ENCODE measurements around the gene TASOR2. TPM values are rescaled to one million over a fixed set of nuclear protein-coding genes. Genes with fewer than 3 reads are reported as not detected.

Gene TASOR2, protein sequence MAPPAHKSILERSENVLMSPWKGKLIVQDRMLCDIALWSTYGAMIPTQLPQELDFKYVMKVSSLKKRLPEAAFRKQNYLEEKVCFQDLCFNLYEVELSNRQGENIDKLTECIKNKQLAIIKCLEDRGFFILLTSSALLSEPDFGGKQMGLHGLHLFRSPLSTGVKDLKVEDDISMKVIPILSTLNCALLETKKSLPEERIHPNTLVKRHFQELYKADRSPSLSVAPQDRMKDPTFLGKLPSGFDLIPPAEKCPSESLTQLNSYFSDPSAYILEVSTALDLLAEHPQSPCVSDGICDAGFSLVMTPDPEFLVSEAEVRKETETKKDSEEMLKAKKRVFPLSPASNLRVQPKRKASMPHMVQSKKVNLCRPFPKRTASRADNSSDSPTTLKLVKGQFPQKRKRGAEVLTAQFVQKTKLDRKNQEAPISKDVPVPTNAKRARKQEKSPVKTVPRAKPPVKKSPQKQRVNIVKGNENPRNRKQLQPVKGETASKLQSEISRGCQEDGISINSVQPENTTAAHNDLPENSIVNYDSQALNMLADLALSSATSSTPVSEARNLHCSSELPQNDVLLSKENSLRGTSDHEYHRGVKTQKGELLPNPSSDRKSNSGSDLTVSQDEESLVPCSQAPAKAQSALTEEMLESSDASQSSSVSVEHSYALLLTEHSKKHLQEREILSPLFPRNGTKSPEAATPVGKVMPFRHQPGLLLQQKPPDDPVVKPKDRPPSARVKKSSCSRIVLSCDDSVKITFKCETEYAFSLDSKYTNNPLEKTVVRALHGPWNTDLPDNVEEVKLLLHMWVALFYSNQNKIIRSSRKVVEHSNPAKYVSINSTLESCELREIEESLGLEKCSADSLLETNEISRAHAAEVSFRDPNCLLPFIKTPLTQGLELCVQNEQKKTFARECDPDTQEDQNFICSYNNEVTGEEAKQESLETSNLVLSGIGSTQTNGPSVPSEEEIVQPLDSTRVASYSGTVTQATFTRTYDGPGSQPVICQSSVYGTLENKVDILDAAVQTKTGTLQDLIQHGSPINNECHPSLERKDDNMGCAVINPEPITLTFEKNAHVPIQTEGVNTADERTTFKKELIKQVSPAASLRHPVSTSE (N-terminal part only)
- 60.1 and 66.8 TPM in 2 replicates for total RNA-seq

DNA sequence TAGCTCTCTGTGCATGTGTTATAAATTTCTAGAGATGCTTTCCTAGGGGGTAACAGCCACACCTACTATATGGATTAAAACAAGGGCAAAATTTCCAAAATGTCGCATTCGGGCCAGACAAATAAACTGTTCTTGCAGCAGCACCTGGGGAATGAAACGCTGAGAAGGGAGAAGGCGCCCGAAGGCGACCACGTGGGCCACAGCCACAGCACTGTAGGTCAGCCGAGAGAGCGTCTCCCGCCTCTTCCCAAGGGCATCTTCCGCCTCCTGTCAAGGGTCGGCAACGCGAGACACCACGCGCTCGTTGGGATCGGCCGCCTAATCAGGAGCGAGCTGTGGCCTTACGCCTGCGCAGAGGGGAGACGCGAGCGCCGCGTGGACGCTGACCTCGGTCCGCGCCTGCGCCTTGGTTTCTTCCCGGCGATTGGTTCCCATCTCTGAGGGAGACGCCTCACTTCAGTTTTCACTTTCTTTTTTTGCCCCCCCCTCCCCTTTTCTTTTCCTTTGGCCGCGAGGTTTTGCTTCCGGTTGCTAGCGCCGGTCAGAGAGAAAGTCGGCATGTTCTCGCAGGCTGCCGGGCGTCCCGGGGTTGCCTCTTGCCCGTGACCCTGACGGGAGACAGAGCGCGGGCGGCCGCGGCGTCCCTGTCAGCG is at the start of gene TASOR2:
Gene TASOR2, plus strand, starts transcription at position 521 of the 653 bp plus-strand sequence. CDS start 35,805 bp downstream, outside the sequence.
- peak; percentile 86 for DNase-seq (ENCODE audit: low read depth)
- Histone ChIP-seq H3K27me3 (ENCODE audit: control insufficient read depth, insufficient read depth, low read length) (no peaks in the 10 kb centered on the region), H3K36me3 (ENCODE audit: control insufficient read depth, insufficient read depth, low read length) (no peaks in the 10 kb centered on the region), H3K4me3 (ENCODE audit: low read depth, low read length) (peak within 1 kb of the TSS; percentile 94)
- TF ChIP-seq, protein P1, sequence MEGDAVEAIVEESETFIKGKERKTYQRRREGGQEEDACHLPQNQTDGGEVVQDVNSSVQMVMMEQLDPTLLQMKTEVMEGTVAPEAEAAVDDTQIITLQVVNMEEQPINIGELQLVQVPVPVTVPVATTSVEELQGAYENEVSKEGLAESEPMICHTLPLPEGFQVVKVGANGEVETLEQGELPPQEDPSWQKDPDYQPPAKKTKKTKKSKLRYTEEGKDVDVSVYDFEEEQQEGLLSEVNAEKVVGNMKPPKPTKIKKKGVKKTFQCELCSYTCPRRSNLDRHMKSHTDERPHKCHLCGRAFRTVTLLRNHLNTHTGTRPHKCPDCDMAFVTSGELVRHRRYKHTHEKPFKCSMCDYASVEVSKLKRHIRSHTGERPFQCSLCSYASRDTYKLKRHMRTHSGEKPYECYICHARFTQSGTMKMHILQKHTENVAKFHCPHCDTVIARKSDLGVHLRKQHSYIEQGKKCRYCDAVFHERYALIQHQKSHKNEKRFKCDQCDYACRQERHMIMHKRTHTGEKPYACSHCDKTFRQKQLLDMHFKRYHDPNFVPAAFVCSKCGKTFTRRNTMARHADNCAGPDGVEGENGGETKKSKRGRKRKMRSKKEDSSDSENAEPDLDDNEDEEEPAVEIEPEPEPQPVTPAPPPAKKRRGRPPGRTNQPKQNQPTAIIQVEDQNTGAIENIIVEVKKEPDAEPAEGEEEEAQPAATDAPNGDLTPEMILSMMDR (IDR thresholded peaks at IDR 0.05; ENCODE audit: insufficient read depth, low read length, poor library complexity, severe bottlenecking), result no peak

DNA sequence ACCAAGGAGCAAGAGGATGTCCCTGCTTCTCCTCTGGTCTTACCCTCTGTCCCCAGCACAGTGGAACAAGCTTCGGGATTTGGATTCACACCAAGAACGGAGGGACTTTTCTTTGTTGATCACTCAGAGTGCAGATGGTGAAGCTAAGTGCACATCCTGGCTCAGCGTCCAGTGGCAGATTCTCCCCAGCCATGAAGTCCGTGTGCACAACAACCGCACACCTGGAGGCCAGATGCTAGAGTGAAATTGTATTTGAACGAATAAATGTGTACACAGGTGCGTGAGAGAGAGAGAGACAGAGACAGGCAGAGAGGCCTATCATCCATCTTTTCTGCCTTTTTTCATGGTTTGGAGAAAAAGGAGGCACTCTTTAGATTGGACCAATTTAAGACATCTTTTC is 49.7 kb upstream of the TASOR2 start:
- DNase-seq (ENCODE audit: low read depth), result no peak
- Histone ChIP-seq H3K27me3 (ENCODE audit: control insufficient read depth, insufficient read depth, low read length) (no peaks in the 10 kb centered on the region), H3K36me3 (ENCODE audit: control insufficient read depth, insufficient read depth, low read length) (no peaks in the 10 kb centered on the region), H3K4me3 (ENCODE audit: low read depth, low read length) (no peak overlapping the region)
- TF ChIP-seq, protein P1 (IDR thresholded peaks at IDR 0.05; ENCODE audit: insufficient read depth, low read length, poor library complexity, severe bottlenecking), result no peak

GRCh38 chr10:5638494-5638893 is 46.1 kb upstream of the TASOR2 start:
- TF ChIP-seq, protein P1 (IDR thresholded peaks at IDR 0.05; ENCODE audit: insufficient read depth, low read length, poor library complexity, severe bottlenecking), result no peak
- Histone ChIP-seq H3K27me3 (ENCODE audit: control insufficient read depth, insufficient read depth, low read length) (no peaks in the 10 kb centered on the region), H3K36me3 (ENCODE audit: control insufficient read depth, insufficient read depth, low read length) (peaks cover 1% of the 10 kb centered on the region), H3K4me3 (ENCODE audit: low read depth, low read length) (no peak overlapping the region)
- DNase-seq (ENCODE audit: low read depth), result no peak

DNA sequence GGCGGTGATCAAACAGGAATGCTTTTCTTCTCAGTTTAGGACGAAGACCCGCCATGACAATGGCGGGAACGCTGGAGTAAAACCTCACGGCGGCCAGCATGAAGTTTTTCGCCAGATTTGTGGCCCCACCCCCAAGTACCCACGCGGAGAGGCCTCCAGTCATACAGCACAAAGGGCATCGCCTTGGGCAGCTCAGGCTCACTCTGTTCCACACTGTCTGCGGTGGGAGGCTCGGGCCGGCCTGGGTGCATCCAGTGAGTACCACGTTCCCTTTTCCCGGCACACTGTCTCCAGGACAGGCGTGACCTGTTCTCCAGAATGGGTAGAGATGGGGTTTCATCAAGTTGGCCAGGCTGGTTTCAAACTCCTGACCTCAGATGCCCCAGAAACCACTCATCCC is 45.6 kb upstream of the TASOR2 start:
- H3K27me3 ChIP-seq (ENCODE audit: control insufficient read depth, insufficient read depth, low read length), result no peaks in the 10 kb centered on the region

DNA sequence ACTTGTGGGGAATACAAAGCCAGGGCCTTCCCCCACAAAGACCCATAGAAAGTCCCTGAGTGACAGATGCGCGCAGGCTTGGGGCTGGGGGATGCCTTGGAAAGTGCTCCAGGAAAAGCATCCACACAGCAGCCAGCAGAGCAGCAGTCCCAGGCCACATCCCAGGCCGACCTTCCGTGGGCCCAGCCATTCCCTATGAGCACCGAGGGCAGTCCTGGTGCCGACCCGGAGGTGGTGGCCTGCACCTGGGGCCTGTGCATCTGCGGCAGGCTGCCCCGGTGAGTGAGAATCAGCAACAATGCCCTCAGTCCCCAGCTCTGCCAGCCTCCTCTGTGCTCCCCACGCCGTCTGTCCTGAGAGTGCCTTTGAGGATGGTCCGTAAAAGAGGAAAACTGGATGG is 44.6 kb upstream of the TASOR2 start:
- DNase-seq (ENCODE audit: low read depth), result no peak
- Histone ChIP-seq H3K27me3 (ENCODE audit: control insufficient read depth, insufficient read depth, low read length) (no peaks in the 10 kb centered on the region), H3K36me3 (ENCODE audit: control insufficient read depth, insufficient read depth, low read length) (peaks cover 1% of the 10 kb centered on the region), H3K4me3 (ENCODE audit: low read depth, low read length) (no peak overlapping the region)
- TF ChIP-seq, protein P1 (IDR thresholded peaks at IDR 0.05; ENCODE audit: insufficient read depth, low read length, poor library complexity, severe bottlenecking), result no peak

More for the DNA sequence above, 45.6 kb upstream of the TASOR2 start:
- Histone ChIP-seq H3K36me3 (ENCODE audit: control insufficient read depth, insufficient read depth, low read length) (peaks cover 1% of the 10 kb centered on the region), H3K4me3 (ENCODE audit: low read depth, low read length) (no peak overlapping the region)
- DNase-seq (ENCODE audit: low read depth), result no peak
- TF ChIP-seq, protein P1 (IDR thresholded peaks at IDR 0.05; ENCODE audit: insufficient read depth, low read length, poor library complexity, severe bottlenecking), result no peak

Measured in kidney epithelial cell (primary cell).